Neuron (in vitro differentiated cells): ENCODE results near the gene ZMYND10.

ENCODE experiments used
- H2AFZ ChIP-seq: one replicate; pipeline ENCODE4 v1.6.1; 2013; ENCODE audit warnings: low read depth, mild to moderate bottlenecking, inconsistent platforms, low read length, moderate library complexity
- H3K27me3 ChIP-seq: one replicate; pipeline ENCODE4 v1.6.1; 2013; ENCODE audit warnings: low read length; ENCODE audit not compliant: insufficient read depth
- H3K36me3 ChIP-seq: one replicate; pipeline ENCODE4 v1.6.1; 2013; ENCODE audit warnings: low read length; ENCODE audit not compliant: insufficient read depth
- H3K4me1 ChIP-seq: one replicate; pipeline ENCODE4 v1.6.1; 2013; ENCODE audit warnings: low read length; ENCODE audit not compliant: insufficient read depth
- H3K4me3 ChIP-seq: 2 replicates; pipeline ENCODE4 v1.5.1; 2013; ENCODE audit warnings: mild to moderate bottlenecking, low read length, moderate library complexity
- H3K9me3 ChIP-seq: one replicate; pipeline ENCODE4 v1.6.1; 2013; ENCODE audit warnings: low read length

ZMYND10 gene

DNA sequence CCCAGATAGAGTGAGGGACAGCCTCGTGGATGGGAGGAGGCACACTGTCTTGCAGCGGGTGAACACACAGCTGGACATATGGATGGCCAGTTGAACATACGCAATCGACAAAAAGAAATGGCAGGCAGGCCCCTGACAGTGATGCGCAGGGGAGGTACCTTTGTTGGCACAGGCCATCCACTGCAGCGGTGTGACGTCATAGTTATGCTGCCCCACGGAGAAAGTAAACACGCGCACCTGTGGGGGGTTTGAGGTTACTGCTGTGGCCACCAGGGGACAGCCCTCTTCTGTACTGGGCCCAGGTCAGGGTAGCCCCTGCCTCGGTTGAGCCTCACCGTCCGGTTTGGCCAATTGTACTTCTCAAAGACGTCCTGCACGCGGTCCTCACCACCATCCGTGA, 33.2 kb upstream of the ZMYND10 start:
- no peaks in the 10 kb centered on the region for H3K9me3 ChIP-seq
- H3K27me3 ChIP-seq = peaks cover 13% of the 10 kb centered on the region
- H2AFZ ChIP-seq = no peak overlapping the region
- no peaks in the 10 kb centered on the region for H3K36me3 ChIP-seq
- H3K4me3 ChIP-seq = no peak overlapping the region
- H3K4me1 ChIP-seq = peaks cover 19% of the 10 kb centered on the region

DNA sequence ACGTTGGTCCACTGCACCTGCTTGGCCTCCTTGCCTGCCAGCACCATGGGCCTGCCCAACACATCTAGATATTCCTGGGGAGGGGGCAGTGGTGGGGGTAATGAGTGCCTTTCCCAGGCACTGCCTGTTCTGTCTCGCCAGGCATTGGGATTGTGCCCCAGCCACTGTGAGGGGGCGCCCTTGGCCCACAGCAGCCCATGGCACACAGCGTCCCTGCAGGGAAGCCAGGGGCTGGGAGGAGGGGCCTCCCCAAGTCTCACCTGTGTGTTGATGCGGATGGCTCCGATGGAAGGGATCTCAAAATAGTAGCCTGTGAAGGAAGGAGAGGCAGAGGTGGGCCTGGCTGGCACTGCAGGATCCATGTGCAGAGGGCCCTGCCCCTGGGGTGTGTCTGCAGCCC, 32.5 kb upstream of the ZMYND10 start:
- Histone ChIP-seq H3K4me1 (peaks cover 20% of the 10 kb centered on the region), H3K4me3 (no peak overlapping the region)

GRCh38 chr3:50375258-50375931, 29.9 kb upstream of the ZMYND10 start:
- Histone ChIP-seq H3K4me1 (peaks cover 25% of the 10 kb centered on the region), H2AFZ (no peak overlapping the region), H3K4me3 (no peak overlapping the region), H3K27me3 (peaks cover 5% of the 10 kb centered on the region), H3K9me3 (no peaks in the 10 kb centered on the region), H3K36me3 (no peaks in the 10 kb centered on the region)

More for the DNA sequence above, 32.5 kb upstream of the ZMYND10 start:
- Histone ChIP-seq H2AFZ (no peak overlapping the region), H3K9me3 (no peaks in the 10 kb centered on the region), H3K27me3 (peaks cover 9% of the 10 kb centered on the region), H3K36me3 (no peaks in the 10 kb centered on the region)

DNA sequence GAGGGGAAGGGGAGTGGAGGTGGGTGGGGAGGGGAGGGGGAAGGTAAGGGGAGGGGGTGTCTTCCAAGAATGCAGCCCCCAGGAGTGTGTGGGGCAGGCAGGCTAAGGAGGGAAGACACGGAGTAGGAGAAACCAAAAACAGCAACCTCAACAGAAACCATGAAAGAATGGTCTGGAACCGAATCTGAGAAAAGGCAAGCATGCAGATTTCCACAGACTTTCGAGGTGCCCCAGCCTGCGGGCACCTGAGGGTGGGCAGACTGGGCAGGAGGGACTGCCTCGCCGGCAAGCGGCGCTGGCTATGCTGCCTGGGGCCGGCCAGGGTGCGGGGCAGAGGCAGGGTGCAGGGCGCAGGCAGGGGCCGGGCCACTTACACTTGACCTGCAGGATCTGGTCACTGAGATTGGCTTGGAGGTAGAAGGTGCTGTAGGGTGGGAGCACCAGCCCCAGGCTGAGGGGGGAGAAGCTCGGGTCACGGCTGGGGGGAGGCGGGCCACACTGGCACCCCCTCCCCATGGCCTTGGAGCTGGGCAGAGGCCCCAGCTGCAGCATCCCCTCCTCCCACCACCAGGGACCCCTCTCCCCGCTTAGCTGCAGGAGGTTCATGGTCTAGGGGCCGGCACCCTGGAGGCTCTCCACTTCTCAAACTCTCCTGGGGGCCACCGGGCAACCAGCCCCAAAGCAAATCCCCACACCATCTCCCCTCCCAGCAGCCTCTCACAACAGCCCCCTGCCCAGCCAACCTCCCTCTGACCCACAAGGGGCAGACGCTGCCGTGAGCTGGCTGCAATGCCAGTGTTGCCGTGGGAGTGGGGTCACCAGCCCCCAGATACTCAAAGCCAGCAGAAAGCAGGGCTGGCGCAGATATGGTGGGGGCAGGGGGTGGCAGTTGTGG, 29.1 kb upstream of the ZMYND10 start:
- H3K36me3 ChIP-seq = no peaks in the 10 kb centered on the region
- no peak overlapping the region for H3K4me3 ChIP-seq
- no peaks in the 10 kb centered on the region for H3K9me3 ChIP-seq
- peaks cover 25% of the 10 kb centered on the region for H3K4me1 ChIP-seq
- H2AFZ ChIP-seq = no peak overlapping the region
- peaks cover 11% of the 10 kb centered on the region for H3K27me3 ChIP-seq

GRCh38 chr3:50373146-50374051, 27.9 kb upstream of the ZMYND10 start:
- H3K27me3 ChIP-seq = peaks cover 9% of the 10 kb centered on the region
- H2AFZ ChIP-seq = no peak overlapping the region
- no peaks in the 10 kb centered on the region for H3K36me3 ChIP-seq
- no peak overlapping the region for H3K4me3 ChIP-seq
- no peaks in the 10 kb centered on the region for H3K9me3 ChIP-seq
- peaks cover 25% of the 10 kb centered on the region for H3K4me1 ChIP-seq

DNA sequence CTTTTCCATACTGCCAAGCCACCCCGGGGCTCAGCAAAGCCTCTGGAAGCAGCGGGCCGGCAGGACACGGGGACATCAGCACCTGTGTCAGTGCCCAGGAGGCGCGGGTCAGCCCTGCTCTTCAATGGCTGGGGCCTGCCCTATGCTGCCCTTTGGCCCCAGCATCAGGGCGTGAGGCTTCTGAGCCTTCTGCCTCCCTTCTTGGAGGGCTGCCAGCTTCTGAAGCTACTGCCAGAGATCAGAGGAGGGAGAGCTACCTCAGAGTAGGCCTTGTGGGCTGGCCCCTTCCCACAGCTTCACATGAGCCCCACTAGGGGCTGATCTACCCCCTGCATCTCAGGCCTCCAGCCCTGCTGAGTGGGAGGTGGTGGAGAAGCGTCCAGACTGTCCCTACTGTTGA, 26.8 kb upstream of the ZMYND10 start:
- Histone ChIP-seq H3K4me3 (no peak overlapping the region), H3K27me3 (peaks cover 9% of the 10 kb centered on the region), H3K4me1 (peaks cover 25% of the 10 kb centered on the region), H3K9me3 (no peaks in the 10 kb centered on the region), H2AFZ (no peak overlapping the region), H3K36me3 (no peaks in the 10 kb centered on the region)

- Histone ChIP-seq H3K4me1 (peaks cover 25% of the 10 kb centered on the region), H3K36me3 (no peaks in the 10 kb centered on the region)
Observed at GRCh38 chr3:50371133-50371685, 25.7 kb upstream of the ZMYND10 start.

GRCh38 chr3:50370594-50370993, 25.1 kb upstream of the ZMYND10 start:
- H3K4me1 ChIP-seq = peaks cover 25% of the 10 kb centered on the region
- no peak overlapping the region for H3K4me3 ChIP-seq
- H3K27me3 ChIP-seq = peaks cover 15% of the 10 kb centered on the region
- no peaks in the 10 kb centered on the region for H3K9me3 ChIP-seq
- no peaks in the 10 kb centered on the region for H3K36me3 ChIP-seq
- no peak overlapping the region for H2AFZ ChIP-seq

More at GRCh38 chr3:50371133-50371685, 25.7 kb upstream of the ZMYND10 start:
- Histone ChIP-seq H3K4me3 (no peak overlapping the region), H2AFZ (no peak overlapping the region), H3K27me3 (peaks cover 12% of the 10 kb centered on the region), H3K9me3 (no peaks in the 10 kb centered on the region)

- H3K4me3 ChIP-seq = no peak overlapping the region
- H2AFZ ChIP-seq = no peak overlapping the region
- no peaks in the 10 kb centered on the region for H3K9me3 ChIP-seq
- H3K4me1 ChIP-seq = peaks cover 21% of the 10 kb centered on the region
- no peaks in the 10 kb centered on the region for H3K36me3 ChIP-seq
- peaks cover 25% of the 10 kb centered on the region for H3K27me3 ChIP-seq
Observed at GRCh38 chr3:50369012-50369670, 23.6 kb upstream of the ZMYND10 start.

DNA sequence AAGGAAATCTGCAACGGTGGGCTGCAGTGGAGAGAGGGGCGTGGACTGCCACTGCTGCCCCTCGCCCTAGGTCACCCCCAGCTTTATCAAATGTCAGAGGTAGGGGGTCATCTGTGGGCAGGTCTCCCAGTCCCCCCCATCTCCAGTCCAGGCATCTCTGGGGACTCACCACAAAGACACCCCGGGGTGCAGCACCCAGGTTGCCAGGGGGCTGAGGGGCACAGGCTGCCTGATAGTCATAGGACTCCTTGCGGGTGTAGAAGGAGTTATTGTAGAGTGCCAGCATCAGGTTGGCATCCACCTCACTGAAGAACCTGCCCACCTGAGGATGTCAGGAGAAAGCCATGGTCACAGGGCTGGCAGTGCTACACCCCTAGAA, 20.3 kb upstream of the ZMYND10 start:
- H2AFZ ChIP-seq = no peak overlapping the region
- H3K27me3 ChIP-seq = peaks cover 32% of the 10 kb centered on the region
- peaks cover 2% of the 10 kb centered on the region for H3K4me1 ChIP-seq
- no peaks in the 10 kb centered on the region for H3K9me3 ChIP-seq
- no peaks in the 10 kb centered on the region for H3K36me3 ChIP-seq
- H3K4me3 ChIP-seq = no peak overlapping the region

DNA sequence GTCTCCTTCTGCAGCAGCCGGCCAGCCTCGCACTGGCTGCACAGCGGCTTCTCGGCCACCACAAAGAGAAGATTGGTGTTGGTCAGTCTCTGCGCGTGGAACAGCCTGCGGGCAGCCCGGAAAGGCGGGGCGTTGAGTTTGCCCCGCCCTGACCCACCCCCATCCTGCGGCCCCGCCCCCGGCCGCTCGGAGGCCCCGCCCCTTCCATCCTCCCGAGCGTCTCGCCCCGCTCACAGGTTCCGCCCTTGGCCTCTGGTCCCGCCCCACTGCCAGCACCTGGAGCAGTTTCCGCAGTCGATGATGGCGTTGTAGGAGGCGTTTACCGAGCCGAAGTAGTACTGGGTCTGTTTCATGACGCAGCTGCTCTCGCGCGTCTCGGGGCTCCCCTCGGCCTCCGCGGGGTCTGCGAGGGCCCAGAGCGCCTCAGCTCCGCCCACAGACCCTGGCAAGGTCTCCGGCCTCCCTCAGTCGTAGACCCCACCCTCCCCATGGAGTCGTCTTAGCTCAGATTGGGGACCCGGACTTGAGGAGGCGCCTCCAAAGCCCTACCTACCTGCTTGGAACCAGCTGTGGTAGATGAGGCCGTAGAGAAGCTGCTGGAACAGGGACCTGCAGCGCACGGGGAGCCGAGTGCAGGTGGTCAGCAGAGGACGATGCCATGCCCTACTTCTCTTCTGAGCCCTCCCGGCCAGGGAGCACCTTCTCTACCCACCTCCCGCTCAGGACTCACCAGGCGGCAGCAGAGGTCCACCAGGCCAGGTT, 19.7 kb upstream of the ZMYND10 start:
- Histone ChIP-seq H3K27me3 (peaks cover 32% of the 10 kb centered on the region), H2AFZ (no peak overlapping the region), H3K4me3 (no peak overlapping the region), H3K9me3 (no peaks in the 10 kb centered on the region), H3K36me3 (no peaks in the 10 kb centered on the region), H3K4me1 (no peaks in the 10 kb centered on the region)
